HG03558 (cell line): ENCODE measurements around the gene GLE1.
"Not testable (repeated sequence)": the region's sequence is repeated elsewhere in the genome, so short reads cannot be mapped to it uniquely, and the experiment has no call there.

ENCODE experiments used
- ATAC-seq: cut with Tn5 transposase; IDR thresholded peaks from one replicate; pipeline ENCODE4 v1.9.1; 2021; ENCODE audit warnings: moderate number of reproducible peaks; ENCODE audit not compliant: unreplicated experiment; ENCODE audit errors: extremely low read depth

Gene GLE1

DNA sequence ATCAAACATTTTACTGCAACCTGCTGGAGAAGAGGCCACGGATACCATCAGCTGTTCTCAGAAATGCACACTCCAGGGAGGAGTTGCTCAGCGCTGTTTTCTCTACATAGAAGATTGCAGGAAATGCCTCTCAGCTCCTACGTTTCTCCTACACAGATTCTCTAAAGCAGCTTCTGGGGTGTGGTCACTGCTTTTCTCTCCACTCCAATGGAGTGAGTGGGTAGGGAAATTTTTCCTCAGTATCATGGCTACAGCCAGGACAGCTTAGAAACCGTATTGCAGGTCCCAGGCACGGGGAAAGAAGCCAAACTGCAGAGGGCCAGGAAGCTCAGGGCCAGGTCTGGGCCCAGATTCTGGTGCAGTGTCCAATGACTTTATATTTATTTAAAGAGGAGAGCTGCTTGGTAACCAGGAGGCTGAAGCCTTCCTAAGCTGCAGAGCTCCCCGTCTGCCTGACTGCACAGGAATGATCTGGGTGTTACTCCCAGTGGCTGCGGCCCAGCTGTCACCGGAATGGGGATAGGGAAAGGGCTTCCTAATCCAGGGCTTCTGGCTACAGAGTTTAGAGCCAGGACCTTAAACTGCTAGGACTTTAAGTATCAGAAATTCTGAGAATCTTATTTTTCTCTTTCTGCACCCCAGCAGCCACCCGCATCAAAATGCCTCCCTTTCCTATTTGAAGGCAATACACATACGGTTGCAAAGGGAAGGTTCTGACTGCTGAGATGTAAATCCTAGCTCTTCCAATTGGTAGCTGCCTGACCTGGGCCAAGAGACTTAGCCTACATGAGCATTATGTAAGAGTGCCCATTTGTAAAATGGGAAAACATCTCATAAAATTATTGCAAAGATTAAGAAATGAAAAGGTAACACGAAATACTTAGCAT is 46.5 kb downstream of the GLE1 start:
- ATAC-seq, result no peak

DNA sequence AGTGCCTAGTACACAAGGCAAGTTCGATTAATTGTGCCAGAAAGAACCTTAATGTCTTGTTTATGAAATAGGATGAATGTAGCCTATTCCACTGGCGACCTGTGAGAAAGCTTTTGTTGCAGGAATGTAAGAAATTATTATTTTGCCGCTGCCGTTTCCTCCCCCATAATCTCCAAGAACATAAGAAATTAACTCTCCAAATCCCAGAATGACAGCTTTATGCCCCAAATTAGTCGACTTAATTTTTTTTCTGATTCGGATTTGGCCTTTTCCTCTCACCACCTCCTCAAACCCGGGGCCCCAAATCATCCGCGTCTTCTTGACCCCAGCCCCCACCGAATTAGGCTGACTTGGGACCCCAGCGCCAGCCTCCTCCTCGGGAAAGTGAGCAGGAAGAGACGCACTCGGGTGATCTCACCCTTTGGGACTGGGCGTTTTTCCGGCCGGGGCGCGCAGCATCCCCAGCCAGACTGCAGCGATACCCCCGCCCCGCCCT is 47.2 kb downstream of the GLE1 start:
- peak; percentile 13 for ATAC-seq

DNA sequence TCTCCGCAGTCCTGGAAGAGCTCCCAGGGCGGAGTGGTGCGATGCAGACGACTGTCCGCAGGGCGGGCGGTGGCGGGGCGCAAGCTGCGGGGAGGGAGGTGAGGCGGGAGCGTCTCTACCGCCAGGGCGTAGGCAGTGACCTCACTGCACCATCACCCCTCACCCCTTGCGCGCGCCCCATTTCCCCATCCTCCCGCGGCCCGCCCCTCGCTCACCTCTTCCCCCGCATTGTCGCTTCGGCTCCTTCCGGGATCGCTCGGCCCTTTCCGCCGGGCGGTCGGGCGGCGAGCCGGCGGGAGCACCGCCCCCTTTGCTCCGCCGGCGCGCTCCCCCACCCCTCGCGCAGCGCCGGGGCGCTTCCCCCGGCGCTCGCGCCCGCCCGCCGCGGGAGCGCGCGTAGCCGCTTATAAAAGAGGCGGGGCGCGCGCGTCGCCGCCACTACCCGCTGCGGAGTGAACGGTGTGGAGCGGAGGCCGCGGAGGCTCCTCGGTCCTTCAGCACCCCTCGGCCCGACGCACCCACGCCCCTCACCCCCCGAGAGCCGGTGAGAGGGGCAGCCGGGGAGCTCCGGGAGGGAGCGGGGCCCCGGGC is 47.7 kb downstream of the GLE1 start, which contains the start of gene SPTAN1:
Gene SPTAN1 (plus strand): TSS at position 435 of the 591 bp plus-strand sequence. CDS start 14,154 bp downstream, outside the sequence.
- ATAC-seq, result peak; percentile 50

- peak; percentile 15 for ATAC-seq
Observed at GRCh38 chr9:128552744-128553440, 48.4 kb downstream of the GLE1 start.

DNA sequence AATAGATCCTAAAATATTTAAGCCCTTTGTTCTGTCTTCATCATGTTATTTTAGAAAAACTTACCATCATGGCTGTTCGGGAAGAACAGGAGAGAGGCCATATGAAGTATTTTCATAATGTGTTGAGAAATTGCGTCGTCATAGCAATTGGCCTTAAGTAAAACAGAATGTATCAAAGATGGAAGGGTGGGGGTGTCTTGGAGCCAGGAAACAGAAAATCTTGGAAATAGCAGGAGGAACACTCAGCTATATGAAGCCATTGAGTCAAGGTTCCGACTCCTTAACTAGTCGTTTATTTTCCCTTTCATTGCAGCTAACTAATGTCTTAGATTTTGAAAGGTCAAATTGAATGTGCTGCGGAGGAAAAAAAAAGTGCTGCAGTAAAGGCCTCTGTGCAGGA is 49.2 kb downstream of the GLE1 start:
- ATAC-seq, result no peak

GRCh38 chr9:128554155-128554862 is 49.8 kb downstream of the GLE1 start:
- no peak for ATAC-seq

- ATAC-seq, result no peak
Observed at GRCh38 chr9:128555180-128555721, 50.7 kb downstream of the GLE1 start.

GRCh38 chr9:128556276-128556675 is 51.8 kb downstream of the GLE1 start:
- ATAC-seq, result no peak

DNA sequence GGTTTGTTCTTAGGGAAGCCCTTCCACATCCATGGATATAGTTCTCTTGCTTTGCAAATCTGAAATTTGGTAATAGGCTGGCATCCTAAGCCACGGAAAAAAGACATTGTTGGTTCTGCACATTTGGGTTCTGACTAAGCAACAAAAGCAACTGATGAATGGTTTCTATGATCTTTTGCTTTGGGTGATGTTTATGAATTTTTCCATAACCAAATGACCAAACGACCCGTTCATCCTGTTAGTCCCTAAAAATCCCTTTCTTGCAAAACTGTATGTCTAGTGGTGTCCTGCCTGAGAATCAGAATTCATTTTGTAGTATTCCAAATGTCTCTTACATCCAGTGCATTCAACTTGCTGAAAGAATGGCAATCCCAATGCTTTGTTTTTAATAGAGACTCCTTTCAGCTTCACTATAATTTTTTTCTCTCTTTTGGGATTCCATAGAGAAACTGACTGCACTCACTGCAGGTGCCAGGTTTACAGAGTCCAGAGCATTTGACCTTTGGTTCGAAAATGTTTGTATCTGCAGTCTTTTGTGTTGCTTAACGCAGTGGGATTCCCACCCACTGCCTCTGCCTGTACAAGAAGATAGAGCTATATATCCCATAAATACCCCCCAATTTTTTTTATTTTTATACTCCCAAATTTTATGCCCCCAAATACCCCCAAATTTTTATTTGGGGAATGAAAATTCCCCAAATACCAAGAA is 52.6 kb downstream of the GLE1 start:
- no peak for ATAC-seq

GRCh38 chr9:128558431-128559310 is 54.2 kb downstream of the GLE1 start:
- ATAC-seq, result no peak

- no peak for ATAC-seq
Observed at GRCh38 chr9:128565578-128565977, 61.1 kb downstream of the GLE1 start.

DNA sequence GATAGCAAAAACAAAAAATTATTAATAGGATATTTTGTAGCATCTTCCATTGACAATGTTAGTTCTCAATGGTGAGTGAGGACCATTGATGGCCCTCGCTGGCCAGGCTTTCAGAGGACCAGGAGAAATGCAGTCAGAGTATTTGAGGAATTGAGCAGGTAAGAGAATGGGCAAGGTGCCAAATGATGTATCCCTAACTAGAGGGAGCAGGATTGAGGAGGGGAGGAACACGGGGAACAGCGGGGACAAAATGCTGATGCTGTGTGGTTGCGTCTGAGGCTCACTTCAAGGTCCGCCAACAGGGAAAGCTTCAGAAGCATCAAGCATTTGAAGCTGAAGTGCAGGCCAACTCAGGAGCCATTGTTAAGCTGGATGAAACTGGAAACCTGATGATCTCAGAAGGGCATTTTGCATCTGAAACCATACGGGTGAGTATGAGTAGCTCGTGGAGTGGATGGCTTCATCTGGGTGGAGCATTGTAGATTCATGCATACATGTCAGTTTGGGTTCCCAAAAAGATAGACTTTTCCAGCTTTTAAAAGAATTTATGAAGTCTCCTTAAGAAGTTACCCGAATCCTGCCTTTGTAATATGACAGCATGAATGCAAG is 64.1 kb downstream of the GLE1 start:
- no peak for ATAC-seq

- no peak for ATAC-seq
Observed at GRCh38 chr9:128575469-128575868, 71.0 kb downstream of the GLE1 start.

DNA sequence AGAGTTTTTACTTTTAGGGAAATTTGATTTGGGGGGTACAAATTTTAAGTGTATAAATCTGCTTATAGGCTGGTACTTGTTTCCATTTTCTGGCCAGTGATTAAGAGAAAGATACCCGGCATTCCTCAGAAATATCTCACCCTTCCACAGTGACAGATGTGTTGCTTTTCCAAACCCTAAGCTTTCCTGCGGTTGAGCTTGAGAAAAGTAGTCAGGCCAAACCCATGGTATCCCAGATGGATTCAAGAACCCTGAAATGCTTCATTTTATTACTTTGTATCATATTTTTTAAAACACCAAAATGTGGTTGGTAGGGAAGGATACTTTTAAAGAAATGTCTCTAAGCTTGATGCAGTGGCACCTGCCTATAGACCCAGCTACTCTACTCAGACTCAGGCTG is 71.4 kb downstream of the GLE1 start:
- ATAC-seq, result no peak

DNA sequence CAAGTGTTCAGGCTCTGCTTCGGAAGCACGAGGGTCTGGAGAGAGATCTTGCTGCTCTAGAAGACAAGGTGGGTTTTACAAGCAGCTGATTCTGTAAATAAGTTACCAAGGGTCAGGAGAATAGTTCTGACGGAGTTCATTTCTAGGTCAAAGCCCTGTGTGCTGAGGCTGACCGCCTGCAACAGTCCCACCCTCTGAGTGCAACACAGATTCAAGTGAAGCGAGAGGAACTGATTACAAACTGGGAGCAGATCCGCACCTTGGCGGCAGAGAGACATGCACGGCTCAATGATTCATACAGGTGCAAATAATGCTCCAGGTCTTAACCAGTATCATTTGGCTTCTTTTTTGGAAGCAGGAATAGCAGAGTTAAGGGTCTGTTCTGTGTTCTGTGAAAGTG is 72.7 kb downstream of the GLE1 start:
- no peak for ATAC-seq

DNA sequence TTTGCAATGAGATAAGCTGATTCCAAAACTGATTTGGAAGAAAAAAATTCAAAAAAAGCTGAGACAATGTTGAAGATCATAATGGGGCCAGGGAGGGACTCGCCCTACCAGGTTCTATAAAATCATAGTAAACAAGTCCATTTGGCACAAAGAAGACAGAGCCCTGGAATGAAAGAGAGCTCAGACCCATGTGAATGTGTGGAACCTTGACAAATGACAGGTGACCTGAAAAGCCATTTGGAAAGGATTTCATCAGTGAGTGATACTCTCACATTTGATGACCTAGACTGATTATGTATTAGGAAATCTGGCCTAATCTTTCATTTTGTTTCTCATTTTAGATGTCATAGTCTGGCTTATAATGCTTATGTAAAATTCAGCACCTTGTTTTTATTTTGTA is 74.7 kb downstream of the GLE1 start:
- ATAC-seq, result no peak

DNA sequence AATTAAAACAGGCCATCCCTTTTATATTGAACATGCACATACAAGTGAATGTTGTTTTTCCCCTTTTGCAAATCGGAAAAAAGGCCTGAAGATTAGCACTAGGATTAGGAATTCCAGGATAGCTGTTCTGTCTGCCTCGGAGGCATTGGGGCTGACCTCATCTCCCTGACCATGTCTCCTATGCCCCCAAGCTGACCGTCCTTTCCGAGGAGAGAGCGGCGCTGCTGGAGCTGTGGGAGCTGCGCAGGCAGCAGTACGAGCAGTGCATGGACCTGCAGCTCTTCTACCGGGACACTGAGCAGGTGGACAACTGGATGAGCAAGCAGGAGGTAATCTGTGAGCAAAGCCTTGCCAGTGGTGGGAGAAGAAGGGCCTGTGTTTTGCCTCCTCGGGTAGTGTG is 76.2 kb downstream of the GLE1 start:
- ATAC-seq, result no peak

DNA sequence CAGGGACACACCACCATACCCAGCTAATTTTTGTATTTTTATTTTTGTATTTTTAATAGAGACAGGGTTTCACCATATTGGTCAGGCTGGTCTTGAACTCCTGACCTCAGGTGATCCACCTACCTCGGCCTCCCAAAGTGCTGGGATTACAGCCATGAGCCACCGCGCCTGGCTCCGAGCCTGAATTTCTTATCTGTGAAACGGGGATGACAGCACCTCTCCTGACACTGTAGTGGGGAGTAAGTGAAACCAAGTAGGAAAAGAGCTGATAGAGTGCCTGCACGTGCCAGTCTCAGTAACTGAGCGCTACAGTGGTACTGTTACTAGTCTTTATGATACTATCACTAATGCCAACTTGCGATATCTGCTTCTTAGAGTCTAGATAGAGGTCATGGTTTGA is 80.6 kb downstream of the GLE1 start:
- not testable (repeated sequence) for ATAC-seq
